Activated CD4-positive, alpha-beta T cell treated with anti-CD3 and anti-CD28 coated beads, Interleukin-2, amount 50 U/mL, for 4 hours (primary cell): ENCODE data around the gene ZSCAN22.

Experiments used
- DNase-seq, 2 experiments: peaks; one replicate each; pipeline ENCODE4 v3.0.0-alpha.2; 2020

Gene ZSCAN22

GRCh38 chr19:58380037-58380661 lies 53.4 kb downstream of the ZSCAN22 start:
- DNase-seq, result no peak

DNA sequence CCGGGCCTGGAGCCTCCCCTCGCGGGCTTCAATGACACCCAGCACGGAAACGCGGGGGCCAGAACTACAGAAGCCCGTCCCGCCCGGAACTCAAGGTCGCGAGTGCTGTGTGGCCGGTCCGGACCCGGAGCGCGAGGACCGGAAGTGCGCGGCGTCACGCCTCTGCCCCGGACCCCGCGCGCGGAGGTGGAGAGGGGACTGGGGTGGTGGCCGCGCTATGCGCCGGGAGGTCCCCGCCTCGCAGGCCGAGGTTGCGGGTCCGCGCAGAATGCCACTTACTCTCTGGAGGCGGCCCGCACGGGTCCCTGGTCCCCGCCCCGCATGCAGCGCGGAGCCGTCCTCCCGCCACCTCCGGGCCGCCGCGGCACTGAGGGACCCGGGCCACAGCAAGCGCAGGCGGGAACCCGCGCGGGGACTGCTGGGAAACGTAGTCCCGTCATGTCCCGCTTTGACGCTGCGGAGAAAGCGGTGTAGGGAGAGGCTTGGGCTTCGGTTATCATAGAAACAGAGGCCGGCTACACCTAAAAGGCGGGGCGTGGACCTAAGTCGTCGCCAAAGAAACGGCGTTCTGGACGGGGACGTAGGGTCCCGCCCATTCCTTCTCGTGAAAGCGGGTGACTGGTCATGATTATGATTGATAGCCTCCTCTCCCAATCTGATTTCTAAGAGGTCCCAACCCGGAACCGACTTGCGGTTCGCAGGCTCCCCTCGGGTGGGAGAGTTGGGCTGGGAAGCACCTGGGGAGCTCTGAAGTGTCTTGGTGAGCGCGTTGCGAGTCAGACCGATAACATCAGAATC lies 54.1 kb downstream of the ZSCAN22 start, which contains the start of gene ZNF837:
Gene ZNF837 (minus strand): TSS at position 369 of the 798 bp plus-strand sequence. CDS start 11,698 bp downstream, outside the sequence.
- DNase-seq, result peak; percentile 95 to 97

DNA sequence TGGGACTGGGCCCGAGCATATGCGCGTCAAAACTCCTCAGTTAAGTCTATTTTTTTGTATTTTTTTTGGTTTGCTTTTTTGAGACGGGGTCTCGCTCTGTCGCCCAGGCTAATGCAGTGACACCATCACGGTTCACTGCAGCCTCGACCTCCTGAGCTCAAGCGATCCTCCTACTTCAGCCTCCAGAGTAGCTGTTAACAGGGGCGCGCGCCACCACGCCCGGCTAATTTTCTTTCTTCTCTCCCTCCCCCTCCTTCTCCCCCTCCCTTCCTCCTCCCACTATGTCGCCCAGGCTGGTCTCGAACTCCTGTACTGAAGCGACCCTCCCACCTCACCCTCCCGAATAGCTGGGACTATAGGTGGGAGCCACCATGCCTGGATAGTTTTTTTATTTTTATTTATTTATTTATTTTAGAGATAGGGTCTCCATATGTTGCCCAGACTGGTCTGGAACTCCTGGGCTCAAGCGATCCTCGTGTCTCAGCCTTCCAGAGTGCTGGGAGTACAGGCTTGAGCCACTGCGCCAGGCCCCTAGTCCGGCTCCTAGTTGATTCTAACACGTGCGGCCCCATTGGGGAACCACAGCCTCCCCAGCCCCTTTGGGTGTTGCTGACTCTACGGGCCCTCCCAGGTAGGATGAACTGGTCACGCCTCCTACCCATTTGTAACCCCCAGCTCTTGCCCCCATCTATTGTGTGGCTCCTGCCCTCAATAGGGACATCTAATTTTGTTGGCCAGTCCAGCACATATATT lies 54.8 kb downstream of the ZSCAN22 start:
- no peak for DNase-seq

DNA sequence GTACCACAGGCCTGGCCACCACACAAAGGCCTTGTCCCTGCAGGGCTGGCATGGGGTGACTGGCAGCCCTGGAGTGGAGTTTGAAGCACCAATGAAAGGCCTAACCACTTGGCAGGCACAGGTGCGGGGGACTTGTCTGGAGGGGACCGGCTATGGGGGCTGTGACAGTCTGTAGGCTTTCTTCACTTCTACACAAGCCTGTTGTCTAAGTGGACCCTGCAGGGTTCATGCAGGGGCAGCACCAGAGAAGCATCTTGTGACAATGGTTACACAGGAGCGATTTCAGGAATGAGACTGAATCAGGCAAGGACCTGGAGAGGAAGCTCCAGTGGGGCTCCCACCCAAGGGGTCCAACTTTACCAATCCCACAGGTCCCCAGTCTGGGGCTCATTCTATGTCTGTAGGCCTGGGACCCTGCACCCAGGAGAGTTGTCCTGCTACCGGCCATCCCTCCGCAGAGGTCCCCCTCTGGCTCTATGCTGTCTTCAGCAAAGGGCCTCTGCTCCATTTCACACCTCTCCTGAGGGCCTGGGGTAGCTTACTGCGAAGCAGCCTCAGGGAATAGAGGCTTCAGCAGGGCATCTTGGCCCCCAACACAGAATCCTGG lies 56.3 kb downstream of the ZSCAN22 start:
- DNase-seq, result no peak

- no peak for DNase-seq
Measured at GRCh38 chr19:58385313-58385890, 58.6 kb downstream of the ZSCAN22 start.

DNA sequence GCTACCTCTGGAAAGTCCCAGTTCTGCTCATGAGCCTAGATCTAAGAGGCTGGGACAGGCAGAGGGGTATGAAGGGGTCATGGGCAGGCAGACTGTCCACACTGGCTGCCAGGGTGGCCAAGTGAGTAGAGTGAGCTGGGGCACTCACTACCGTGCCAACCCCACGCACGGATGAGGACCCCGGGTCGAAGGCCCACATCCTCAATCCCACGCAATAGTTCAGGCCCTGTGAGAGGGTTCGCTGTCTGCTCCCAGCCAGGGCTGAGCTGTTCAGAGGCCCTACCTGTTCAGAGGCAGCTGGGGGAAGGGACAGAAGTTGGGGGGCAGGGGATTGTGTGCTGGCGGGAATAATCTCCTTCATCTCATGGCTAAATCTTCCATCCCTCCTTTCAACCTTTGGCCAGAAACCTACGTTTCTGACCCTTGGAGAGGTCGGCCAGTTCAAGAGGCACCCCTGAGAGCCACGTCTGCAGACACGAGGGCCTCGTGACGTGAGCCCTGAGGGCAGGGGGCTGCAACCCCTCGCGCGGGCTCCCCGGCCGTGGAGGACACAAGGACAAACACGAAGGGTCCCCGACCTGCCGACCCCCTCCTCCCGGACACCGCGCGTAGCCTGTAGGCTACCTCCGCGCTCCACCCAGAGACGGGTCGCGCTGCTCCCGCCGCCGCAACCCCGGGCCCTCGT lies 59.2 kb downstream of the ZSCAN22 start:
- peak in 1 of 2 experiments; percentile 11 for DNase-seq

DNA sequence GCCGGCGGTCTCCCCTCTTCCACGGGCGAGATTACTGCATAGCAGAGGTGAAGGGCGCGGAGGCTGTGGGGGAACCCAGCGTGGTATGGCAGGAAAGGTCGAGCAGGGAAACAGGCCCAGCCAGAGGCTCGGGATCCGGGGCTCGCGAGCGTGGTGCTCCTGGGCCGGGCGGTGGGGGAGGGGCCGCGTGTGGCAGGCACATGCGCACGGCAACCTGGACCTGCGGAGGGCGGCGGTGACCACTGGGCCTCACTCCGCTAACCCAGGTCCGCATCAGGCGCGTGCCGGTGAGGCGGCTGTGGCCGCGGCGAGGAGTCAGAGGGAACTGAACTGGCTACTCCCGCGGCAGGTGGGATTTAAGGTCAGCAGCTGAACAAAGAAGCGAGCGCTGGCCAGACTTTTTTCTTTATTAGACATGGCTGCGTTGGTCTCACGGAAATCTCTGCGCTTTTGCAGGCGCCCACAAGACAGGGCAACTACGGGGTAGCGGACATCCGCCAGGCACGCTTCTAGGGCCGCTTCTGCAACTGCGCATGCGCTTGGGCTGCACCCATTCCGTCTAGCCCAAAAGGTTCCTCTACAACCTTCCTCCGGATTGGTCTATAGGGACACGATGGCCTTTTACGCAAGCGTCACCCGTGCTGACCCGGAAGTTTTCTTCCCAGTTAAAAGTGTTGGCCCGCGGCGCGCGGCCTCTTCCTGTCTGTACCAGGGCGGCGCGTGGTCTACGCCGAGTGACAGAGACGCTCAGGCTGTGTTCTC lies 60.0 kb downstream of the ZSCAN22 start, which contains the start of gene RPS5:
Gene RPS5 (plus strand): TSS at position 694 of the 762 bp plus-strand sequence. CDS start 869 bp downstream, outside the sequence.
- peak; percentile 94 to 95 for DNase-seq

- no peak for DNase-seq
Measured at GRCh38 chr19:58387338-58388174, 60.8 kb downstream of the ZSCAN22 start.

DNA sequence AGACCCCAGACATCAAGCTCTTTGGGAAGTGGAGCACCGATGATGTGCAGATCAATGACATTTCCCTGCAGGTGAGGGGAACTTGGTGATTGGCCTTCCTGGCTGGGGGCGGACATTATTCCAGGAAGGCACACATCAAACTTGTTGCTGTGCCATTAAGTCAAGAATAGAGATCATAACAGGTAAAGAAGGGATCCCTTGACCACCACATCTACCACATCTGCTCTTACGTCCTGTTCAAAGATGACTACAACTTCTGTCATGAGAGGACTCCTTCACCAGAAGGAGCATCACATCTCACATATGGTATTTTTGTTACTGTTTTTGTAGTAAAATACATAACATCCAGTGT lies 61.4 kb downstream of the ZSCAN22 start:
- DNase-seq, result no peak
